ENCODE data around the gene AGAP3. TPM values are rescaled to one million over a fixed set of nuclear protein-coding genes. Genes with fewer than 3 reads are reported as not detected.

AGAP3 gene
- total RNA-seq, 1 donor from 2014 or later = 156 TPM

GRCh38 chr7:151076863-151077704 is 9.2 kb upstream of the AGAP3 start:
- H3K36me3 ChIP-seq (ENCODE audit: insufficient read depth, low read length) = peaks cover 18% of the 10 kb centered on the region
- no peak overlapping the region for H3K27ac ChIP-seq (ENCODE audit: low read depth, low read length)
- no peaks in the 10 kb centered on the region for H3K27me3 ChIP-seq (ENCODE audit: insufficient read depth, low read length)
- Mint-ChIP-seq H3K9me3 (ENCODE audit: unreplicated experiment) (no peaks in the 10 kb centered on the region), H3K4me3 (ENCODE audit: unreplicated experiment) (no peak overlapping the region), H3K4me1 (ENCODE audit: low read depth, unreplicated experiment) (peaks cover 16% of the 10 kb centered on the region), H3K27ac (ENCODE audit: unreplicated experiment) (no peak overlapping the region), H3K27me3 (ENCODE audit: low read depth, unreplicated experiment) (no peaks in the 10 kb centered on the region), H3K36me3 (ENCODE audit: low read depth, unreplicated experiment) (peaks cover 14% of the 10 kb centered on the region)
- FAIRE-seq (no peak), DNase-seq (ENCODE audit: low read depth) (no peak)
- H3K79me2 ChIP-seq (ENCODE audit: insufficient read depth, low read length) = peaks cover 36% of the 10 kb centered on the region
- H2AFZ ChIP-seq (ENCODE audit: low read depth, low read length) = no peak overlapping the region
- H3K9me3 ChIP-seq (ENCODE audit: insufficient read depth, low read depth, low read length) = no peaks in the 10 kb centered on the region
- no peak for TF ChIP-seq EZH2 (IDR thresholded peaks at IDR 0.05; ENCODE audit: insufficient read depth, low read length)
- TF ChIP-seq, protein P1, sequence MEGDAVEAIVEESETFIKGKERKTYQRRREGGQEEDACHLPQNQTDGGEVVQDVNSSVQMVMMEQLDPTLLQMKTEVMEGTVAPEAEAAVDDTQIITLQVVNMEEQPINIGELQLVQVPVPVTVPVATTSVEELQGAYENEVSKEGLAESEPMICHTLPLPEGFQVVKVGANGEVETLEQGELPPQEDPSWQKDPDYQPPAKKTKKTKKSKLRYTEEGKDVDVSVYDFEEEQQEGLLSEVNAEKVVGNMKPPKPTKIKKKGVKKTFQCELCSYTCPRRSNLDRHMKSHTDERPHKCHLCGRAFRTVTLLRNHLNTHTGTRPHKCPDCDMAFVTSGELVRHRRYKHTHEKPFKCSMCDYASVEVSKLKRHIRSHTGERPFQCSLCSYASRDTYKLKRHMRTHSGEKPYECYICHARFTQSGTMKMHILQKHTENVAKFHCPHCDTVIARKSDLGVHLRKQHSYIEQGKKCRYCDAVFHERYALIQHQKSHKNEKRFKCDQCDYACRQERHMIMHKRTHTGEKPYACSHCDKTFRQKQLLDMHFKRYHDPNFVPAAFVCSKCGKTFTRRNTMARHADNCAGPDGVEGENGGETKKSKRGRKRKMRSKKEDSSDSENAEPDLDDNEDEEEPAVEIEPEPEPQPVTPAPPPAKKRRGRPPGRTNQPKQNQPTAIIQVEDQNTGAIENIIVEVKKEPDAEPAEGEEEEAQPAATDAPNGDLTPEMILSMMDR (IDR thresholded peaks at IDR 0.05; ENCODE audit: insufficient read depth, low read depth, low read length) = no peak
- peaks cover 56% of the 10 kb centered on the region for H4K20me1 ChIP-seq (ENCODE audit: insufficient read depth, low read length)
- no peak overlapping the region for H3K4me3 ChIP-seq (ENCODE audit: insufficient read depth, low read depth, low read length)
- H3K4me1 ChIP-seq (ENCODE audit: insufficient read depth, low read length) = peaks cover 27% of the 10 kb centered on the region
- H3K4me2 ChIP-seq (ENCODE audit: low read length) = no peak overlapping the region
- H3K9ac ChIP-seq (ENCODE audit: low read length) = no peak overlapping the region

- peak overlapping the region; percentile 14 for H3K9ac ChIP-seq (ENCODE audit: low read length)
- FAIRE-seq = no peak
- H3K79me2 ChIP-seq (ENCODE audit: insufficient read depth, low read length) = peaks cover 43% of the 10 kb centered on the region
- H3K4me1 Mint-ChIP-seq (ENCODE audit: low read depth, unreplicated experiment) = peaks cover 19% of the 10 kb centered on the region
- peak overlapping the region; percentile 70 for H3K4me3 Mint-ChIP-seq (ENCODE audit: unreplicated experiment)
- peaks cover 33% of the 10 kb centered on the region for H3K4me1 ChIP-seq (ENCODE audit: insufficient read depth, low read length)
- no peak overlapping the region for H3K4me3 ChIP-seq (ENCODE audit: insufficient read depth, low read depth, low read length)
- no peaks in the 10 kb centered on the region for H3K27me3 ChIP-seq (ENCODE audit: insufficient read depth, low read length)
- peaks cover 14% of the 10 kb centered on the region for H3K36me3 Mint-ChIP-seq (ENCODE audit: low read depth, unreplicated experiment)
- H2AFZ ChIP-seq (ENCODE audit: low read depth, low read length) = no peak overlapping the region
- H3K36me3 ChIP-seq (ENCODE audit: insufficient read depth, low read length) = peaks cover 16% of the 10 kb centered on the region
- DNase-seq (ENCODE audit: low read depth) = no peak
- no peaks in the 10 kb centered on the region for H3K9me3 ChIP-seq (ENCODE audit: insufficient read depth, low read depth, low read length)
- H3K9me3 Mint-ChIP-seq (ENCODE audit: unreplicated experiment) = no peaks in the 10 kb centered on the region
- no peak overlapping the region for H3K4me2 ChIP-seq (ENCODE audit: low read length)
- peak overlapping the region; percentile 34 for H3K27ac Mint-ChIP-seq (ENCODE audit: unreplicated experiment)
- no peak overlapping the region for H3K27ac ChIP-seq (ENCODE audit: low read depth, low read length)
- H3K27me3 Mint-ChIP-seq (ENCODE audit: low read depth, unreplicated experiment) = no peaks in the 10 kb centered on the region
- TF ChIP-seq, protein P1 (IDR thresholded peaks at IDR 0.05; ENCODE audit: insufficient read depth, low read depth, low read length) = no peak
- TF ChIP-seq EZH2 (IDR thresholded peaks at IDR 0.05; ENCODE audit: insufficient read depth, low read length) = no peak
- peaks cover 56% of the 10 kb centered on the region for H4K20me1 ChIP-seq (ENCODE audit: insufficient read depth, low read length)
These were observed 8.5 kb upstream of the AGAP3 start for GRCh38 chr7:151077705-151078232.

All from astrocyte (in vitro differentiated cells and primary cell).